Panc1 (cell line): ENCODE measurements around the gene LEKR1.

ENCODE experiments used
- POLR2AphosphoS5 ChIP-seq: IDR thresholded peaks from 2 replicates; pipeline ENCODE4 v1.6.1; 2012; ENCODE audit warnings: mild to moderate bottlenecking, low read depth, low read length, moderate library complexity
- SIN3A ChIP-seq: IDR thresholded peaks from 2 replicates; pipeline ENCODE4 v1.6.1; 2012; ENCODE audit warnings: low read depth, mild to moderate bottlenecking, low read length, moderate library complexity, borderline replicate concordance; ENCODE audit not compliant: insufficient read depth
- TCF7L2 ChIP-seq: IDR thresholded peaks from 2 replicates; pipeline ENCODE4 v1.6.1; 2011; ENCODE audit warnings: mild to moderate bottlenecking, low read depth, low read length, inconsistent platforms
- TF ChIP-seq, protein P1 (sequence below): fragments of 450-650 bp; IDR thresholded peaks from 2 replicates; pipeline ENCODE4 v1.5.1; 2017; ENCODE audit warnings: mild to moderate bottlenecking
- TF ChIP-seq, protein P2 (sequence below), 2 experiments: IDR thresholded peaks; 2 replicates each; pipeline ENCODE4 v1.6.1; 2011 to 2012; ENCODE audit warnings: low read depth in 2 of 2, control low read depth in 1 of 2, low read length in 1 of 2, mild to moderate bottlenecking in 1 of 2, moderate library complexity in 1 of 2; ENCODE audit not compliant: insufficient read depth in 1 of 2

DNA sequence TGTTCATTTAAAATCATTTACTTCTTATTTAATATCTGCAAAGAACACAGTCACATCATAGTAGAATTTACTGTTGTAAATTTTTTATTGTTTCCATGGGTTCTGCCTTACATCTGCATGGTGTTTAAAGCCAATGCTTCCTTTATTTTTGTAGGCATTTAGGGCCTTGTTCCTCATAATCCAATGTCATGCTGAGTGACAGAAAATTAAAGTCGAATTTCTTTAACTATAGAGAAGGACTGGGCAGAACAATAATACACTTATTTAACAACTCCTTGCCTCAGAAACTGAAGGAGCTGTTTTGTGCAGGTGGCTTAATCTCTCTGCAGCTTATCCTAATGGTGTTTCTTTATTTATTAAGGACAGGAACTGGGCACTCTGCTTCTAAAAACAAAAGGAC lies 149.6 kb downstream of the LEKR1 start:
- TF ChIP-seq, protein P1, sequence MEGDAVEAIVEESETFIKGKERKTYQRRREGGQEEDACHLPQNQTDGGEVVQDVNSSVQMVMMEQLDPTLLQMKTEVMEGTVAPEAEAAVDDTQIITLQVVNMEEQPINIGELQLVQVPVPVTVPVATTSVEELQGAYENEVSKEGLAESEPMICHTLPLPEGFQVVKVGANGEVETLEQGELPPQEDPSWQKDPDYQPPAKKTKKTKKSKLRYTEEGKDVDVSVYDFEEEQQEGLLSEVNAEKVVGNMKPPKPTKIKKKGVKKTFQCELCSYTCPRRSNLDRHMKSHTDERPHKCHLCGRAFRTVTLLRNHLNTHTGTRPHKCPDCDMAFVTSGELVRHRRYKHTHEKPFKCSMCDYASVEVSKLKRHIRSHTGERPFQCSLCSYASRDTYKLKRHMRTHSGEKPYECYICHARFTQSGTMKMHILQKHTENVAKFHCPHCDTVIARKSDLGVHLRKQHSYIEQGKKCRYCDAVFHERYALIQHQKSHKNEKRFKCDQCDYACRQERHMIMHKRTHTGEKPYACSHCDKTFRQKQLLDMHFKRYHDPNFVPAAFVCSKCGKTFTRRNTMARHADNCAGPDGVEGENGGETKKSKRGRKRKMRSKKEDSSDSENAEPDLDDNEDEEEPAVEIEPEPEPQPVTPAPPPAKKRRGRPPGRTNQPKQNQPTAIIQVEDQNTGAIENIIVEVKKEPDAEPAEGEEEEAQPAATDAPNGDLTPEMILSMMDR = no peak
- TF ChIP-seq POLR2AphosphoS5 (no peak), SIN3A (no peak), TCF7L2 (no peak)
- TF ChIP-seq, protein P2, sequence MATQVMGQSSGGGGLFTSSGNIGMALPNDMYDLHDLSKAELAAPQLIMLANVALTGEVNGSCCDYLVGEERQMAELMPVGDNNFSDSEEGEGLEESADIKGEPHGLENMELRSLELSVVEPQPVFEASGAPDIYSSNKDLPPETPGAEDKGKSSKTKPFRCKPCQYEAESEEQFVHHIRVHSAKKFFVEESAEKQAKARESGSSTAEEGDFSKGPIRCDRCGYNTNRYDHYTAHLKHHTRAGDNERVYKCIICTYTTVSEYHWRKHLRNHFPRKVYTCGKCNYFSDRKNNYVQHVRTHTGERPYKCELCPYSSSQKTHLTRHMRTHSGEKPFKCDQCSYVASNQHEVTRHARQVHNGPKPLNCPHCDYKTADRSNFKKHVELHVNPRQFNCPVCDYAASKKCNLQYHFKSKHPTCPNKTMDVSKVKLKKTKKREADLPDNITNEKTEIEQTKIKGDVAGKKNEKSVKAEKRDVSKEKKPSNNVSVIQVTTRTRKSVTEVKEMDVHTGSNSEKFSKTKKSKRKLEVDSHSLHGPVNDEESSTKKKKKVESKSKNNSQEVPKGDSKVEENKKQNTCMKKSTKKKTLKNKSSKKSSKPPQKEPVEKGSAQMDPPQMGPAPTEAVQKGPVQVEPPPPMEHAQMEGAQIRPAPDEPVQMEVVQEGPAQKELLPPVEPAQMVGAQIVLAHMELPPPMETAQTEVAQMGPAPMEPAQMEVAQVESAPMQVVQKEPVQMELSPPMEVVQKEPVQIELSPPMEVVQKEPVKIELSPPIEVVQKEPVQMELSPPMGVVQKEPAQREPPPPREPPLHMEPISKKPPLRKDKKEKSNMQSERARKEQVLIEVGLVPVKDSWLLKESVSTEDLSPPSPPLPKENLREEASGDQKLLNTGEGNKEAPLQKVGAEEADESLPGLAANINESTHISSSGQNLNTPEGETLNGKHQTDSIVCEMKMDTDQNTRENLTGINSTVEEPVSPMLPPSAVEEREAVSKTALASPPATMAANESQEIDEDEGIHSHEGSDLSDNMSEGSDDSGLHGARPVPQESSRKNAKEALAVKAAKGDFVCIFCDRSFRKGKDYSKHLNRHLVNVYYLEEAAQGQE (IDR thresholded peaks at IDR 0.05; ENCODE audit: insufficient read depth in 1 of 2, low read depth in 2 of 2, low read length in 1 of 2) = no peak
